ENCODE measurements around the gene PCDHGC5. TPM values are rescaled to one million over a fixed set of nuclear protein-coding genes. Genes with fewer than 3 reads are reported as not detected.
A peak's percentile ranks its signal among the peaks of the same experiment; 100 is the strongest.

The PCDHGC5 gene
- total RNA-seq, 3 donors from 2014 or later (not counting 1 experiment from before 2014, with no cell fraction given): 0.31 to 0.97 (median 0.50) TPM

GRCh38 chr5:141510160-141510559 is 21.3 kb downstream of the PCDHGC5 start:
- Histone ChIP-seq H3K27me3 (ENCODE audit: control insufficient read depth, insufficient read depth, low read length) (no peaks in the 10 kb centered on the region), H3K27ac (ENCODE audit: low read length) (no peak overlapping the region), H3K9me3 (ENCODE audit: control insufficient read depth, insufficient read depth, low read length) (no peaks in the 10 kb centered on the region), H3K36me3 (ENCODE audit: control insufficient read depth, insufficient read depth, low read length) (peaks cover 7% of the 10 kb centered on the region), H3K4me1 (ENCODE audit: control insufficient read depth, insufficient read depth, low read length) (peaks cover 54% of the 10 kb centered on the region), H3K4me3 (ENCODE audit: low read length) (no peak overlapping the region)
- 92% methylated on average over 8 of the region's 9 CpGs for WGBS (ENCODE audit: insufficient coverage)
- Mint-ChIP-seq H3K4me1 (peaks cover 33 to 41% of the 10 kb centered on the region in 2 donors), H3K9me3 (no peaks in the 10 kb centered on the region), H3K27ac (no peak overlapping the region), H3K27me3 (ENCODE audit: low read depth in 2 of 2) (no peaks in the 10 kb centered on the region), H3K4me3 (no peak overlapping the region), H3K36me3 (no peaks in the 10 kb centered on the region)
- TF ChIP-seq CTCF (IDR thresholded peaks at IDR 0.05): no peak
- intact Hi-C loops (cut with micrococcal nuclease): loop anchor here (5.0 kb wide), 2 partner anchors 98 to 183 kb away; partner anchors contain the start of gene PCDHGA10
- ATAC-seq (no peak), DNase-seq (no peak)

GRCh38 chr5:141510850-141511601 is 22.1 kb downstream of the PCDHGC5 start:
- TF ChIP-seq CTCF (IDR thresholded peaks at IDR 0.05): no peak
- no peaks in the 10 kb centered on the region for H3K36me3 Mint-ChIP-seq
- WGBS (ENCODE audit: insufficient coverage): 94% methylated on average over 12 of the region's 14 CpGs
- H3K36me3 ChIP-seq (ENCODE audit: control insufficient read depth, insufficient read depth, low read length): peaks cover 16% of the 10 kb centered on the region
- peaks cover 41 to 50% of the 10 kb centered on the region in 2 donors for H3K4me1 Mint-ChIP-seq
- H3K27me3 Mint-ChIP-seq (ENCODE audit: low read depth in 2 of 2): no peaks in the 10 kb centered on the region
- peak overlapping the region; percentile 43 for H3K4me3 Mint-ChIP-seq
- no peaks in the 10 kb centered on the region for H3K27me3 ChIP-seq (ENCODE audit: control insufficient read depth, insufficient read depth, low read length)
- peak overlapping the region in 1 of 2 donors; percentile 82 for H3K27ac Mint-ChIP-seq
- H3K4me1 ChIP-seq (ENCODE audit: control insufficient read depth, insufficient read depth, low read length): peaks cover 63% of the 10 kb centered on the region
- DNase-seq (no peak), ATAC-seq (no peak)
- no peaks in the 10 kb centered on the region for H3K9me3 ChIP-seq (ENCODE audit: control insufficient read depth, insufficient read depth, low read length)
- H3K9me3 Mint-ChIP-seq: no peaks in the 10 kb centered on the region
- no peak overlapping the region for H3K4me3 ChIP-seq (ENCODE audit: low read length)
- no peak overlapping the region for H3K27ac ChIP-seq (ENCODE audit: low read length)
- intact Hi-C loops (cut with micrococcal nuclease): loop anchor here (5.0 kb wide), 2 partner anchors 99 to 184 kb away; partner anchors contain the start of gene PCDHGA10

- no peak overlapping the region for H3K4me3 ChIP-seq (ENCODE audit: low read length)
- intact Hi-C loops (cut with micrococcal nuclease): loop anchor here (5.0 kb wide), 2 partner anchors 100 to 185 kb away; partner anchors contain the start of gene PCDHGA10
Observed at GRCh38 chr5:141511771-141512325, 23.0 kb downstream of the PCDHGC5 start.

More at GRCh38 chr5:141511771-141512325, 23.0 kb downstream of the PCDHGC5 start:
- no peaks in the 10 kb centered on the region for H3K9me3 ChIP-seq (ENCODE audit: control insufficient read depth, insufficient read depth, low read length)
- DNase-seq (no peak), ATAC-seq (no peak)
- no peak overlapping the region for H3K27ac ChIP-seq (ENCODE audit: low read length)
- H3K9me3 Mint-ChIP-seq: no peaks in the 10 kb centered on the region
- TF ChIP-seq CTCF (IDR thresholded peaks at IDR 0.05): no peak
- WGBS (ENCODE audit: insufficient coverage): 84% methylated on average over 2 of the region's 4 CpGs
- H3K4me3 Mint-ChIP-seq: peak overlapping the region; percentile 43
- H3K36me3 ChIP-seq (ENCODE audit: control insufficient read depth, insufficient read depth, low read length): peaks cover 24% of the 10 kb centered on the region
- no peaks in the 10 kb centered on the region for H3K27me3 Mint-ChIP-seq (ENCODE audit: low read depth in 2 of 2)
- H3K4me1 ChIP-seq (ENCODE audit: control insufficient read depth, insufficient read depth, low read length): peaks cover 69% of the 10 kb centered on the region
- H3K27ac Mint-ChIP-seq: peak overlapping the region; percentile 9 to 82
- H3K4me1 Mint-ChIP-seq: peaks cover 50 to 58% of the 10 kb centered on the region in 2 donors
- no peaks in the 10 kb centered on the region for H3K27me3 ChIP-seq (ENCODE audit: control insufficient read depth, insufficient read depth, low read length)
- no peaks in the 10 kb centered on the region for H3K36me3 Mint-ChIP-seq

All from natural killer cell (primary cell).